ENCODE results near the gene SETD5.

The SETD5 gene, protein sequence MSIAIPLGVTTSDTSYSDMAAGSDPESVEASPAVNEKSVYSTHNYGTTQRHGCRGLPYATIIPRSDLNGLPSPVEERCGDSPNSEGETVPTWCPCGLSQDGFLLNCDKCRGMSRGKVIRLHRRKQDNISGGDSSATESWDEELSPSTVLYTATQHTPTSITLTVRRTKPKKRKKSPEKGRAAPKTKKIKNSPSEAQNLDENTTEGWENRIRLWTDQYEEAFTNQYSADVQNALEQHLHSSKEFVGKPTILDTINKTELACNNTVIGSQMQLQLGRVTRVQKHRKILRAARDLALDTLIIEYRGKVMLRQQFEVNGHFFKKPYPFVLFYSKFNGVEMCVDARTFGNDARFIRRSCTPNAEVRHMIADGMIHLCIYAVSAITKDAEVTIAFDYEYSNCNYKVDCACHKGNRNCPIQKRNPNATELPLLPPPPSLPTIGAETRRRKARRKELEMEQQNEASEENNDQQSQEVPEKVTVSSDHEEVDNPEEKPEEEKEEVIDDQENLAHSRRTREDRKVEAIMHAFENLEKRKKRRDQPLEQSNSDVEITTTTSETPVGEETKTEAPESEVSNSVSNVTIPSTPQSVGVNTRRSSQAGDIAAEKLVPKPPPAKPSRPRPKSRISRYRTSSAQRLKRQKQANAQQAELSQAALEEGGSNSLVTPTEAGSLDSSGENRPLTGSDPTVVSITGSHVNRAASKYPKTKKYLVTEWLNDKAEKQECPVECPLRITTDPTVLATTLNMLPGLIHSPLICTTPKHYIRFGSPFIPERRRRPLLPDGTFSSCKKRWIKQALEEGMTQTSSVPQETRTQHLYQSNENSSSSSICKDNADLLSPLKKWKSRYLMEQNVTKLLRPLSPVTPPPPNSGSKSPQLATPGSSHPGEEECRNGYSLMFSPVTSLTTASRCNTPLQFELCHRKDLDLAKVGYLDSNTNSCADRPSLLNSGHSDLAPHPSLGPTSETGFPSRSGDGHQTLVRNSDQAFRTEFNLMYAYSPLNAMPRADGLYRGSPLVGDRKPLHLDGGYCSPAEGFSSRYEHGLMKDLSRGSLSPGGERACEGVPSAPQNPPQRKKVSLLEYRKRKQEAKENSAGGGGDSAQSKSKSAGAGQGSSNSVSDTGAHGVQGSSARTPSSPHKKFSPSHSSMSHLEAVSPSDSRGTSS (N-terminal part only)

DNA sequence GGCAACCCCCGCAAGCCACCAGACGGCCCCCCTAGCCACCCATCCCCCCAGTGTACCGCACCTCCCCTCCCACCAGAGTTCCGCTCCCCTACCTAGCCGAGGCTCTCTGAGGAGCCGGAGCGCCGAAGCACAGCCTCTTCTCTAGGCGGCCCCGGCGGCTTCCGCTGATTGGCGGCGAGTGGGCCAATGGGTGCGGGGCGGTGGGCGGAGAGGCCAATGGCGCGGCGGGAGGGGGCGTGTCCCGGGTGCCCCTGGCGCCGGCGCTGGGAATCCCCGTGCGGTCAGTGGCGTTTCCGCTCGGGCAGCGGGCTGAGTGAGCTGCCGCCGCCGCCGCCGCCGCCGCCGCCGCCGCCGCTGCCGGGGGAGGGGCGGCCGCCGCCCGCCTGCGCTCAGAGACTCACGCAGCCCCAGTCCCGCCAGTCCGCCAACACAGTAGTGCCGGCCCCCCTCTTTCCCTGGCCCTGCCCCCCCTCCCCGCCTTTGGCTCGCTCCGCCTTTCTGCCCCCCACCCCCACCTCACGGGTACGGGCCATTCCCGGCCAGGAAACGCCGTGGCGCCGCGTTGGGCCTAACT is at the start of gene SETD5:
Gene SETD5, plus strand, starts transcription at position 284 of the 574 bp plus-strand sequence. CDS start 31,324 bp downstream, outside the sequence.
- DNase-seq: peak; percentile 86

DNA sequence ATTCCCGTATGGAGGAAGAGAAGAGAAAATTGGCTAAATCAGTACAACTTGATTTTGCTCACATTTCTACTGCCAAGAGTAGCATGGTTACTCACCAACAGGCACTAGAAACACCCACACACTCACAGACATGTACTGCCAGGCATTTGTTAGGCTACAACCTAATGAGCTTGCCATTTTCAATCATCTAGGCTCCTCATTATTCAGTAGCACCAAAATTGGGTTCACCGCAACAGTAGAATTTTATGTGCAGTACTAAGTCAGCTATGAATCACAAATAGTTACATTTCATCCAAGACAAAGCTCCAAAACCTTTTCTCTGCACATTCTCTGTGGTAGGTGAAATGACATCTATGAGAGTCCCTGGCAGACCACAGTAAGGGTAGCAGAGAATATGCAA is 49.5 kb upstream of the SETD5 start:
- DNase-seq: no peak

DNA sequence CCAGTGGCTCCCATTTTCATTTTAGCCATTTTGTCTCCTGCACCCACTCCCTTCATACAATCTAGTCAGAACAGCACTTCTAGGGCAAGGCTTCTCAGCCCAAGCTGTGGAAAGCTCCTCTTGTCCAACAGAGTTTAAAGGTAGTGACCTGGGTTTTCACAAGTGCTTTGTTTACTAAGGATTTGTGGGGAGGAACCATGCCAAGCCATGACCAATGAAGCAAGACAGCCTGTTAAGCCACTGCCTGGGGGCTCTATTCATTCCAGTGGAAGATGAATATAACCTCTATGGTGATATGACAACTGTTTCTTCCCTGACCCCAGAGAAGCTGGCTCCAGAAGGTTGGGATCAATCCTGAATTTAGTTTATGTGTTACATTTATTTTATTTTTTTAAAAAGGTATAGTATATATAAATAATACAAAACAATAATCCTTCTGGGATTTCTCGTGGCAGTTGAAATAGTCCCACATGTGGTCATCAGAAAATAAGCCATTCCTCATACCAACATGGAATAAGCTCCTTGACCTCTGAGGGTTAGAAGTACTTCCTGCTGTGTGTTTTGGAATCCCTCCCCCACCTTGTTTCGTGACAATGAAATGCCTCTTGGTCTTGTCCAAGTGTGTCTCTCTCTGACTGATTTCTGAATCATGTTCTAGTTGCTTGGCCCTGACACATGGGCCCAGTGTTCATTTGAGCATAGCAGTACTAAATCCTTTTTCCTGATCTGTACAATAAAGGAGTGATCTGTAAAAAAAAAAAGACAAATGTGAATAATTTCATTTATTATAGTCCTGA is 47.9 kb upstream of the SETD5 start:
- no peak for DNase-seq

DNA sequence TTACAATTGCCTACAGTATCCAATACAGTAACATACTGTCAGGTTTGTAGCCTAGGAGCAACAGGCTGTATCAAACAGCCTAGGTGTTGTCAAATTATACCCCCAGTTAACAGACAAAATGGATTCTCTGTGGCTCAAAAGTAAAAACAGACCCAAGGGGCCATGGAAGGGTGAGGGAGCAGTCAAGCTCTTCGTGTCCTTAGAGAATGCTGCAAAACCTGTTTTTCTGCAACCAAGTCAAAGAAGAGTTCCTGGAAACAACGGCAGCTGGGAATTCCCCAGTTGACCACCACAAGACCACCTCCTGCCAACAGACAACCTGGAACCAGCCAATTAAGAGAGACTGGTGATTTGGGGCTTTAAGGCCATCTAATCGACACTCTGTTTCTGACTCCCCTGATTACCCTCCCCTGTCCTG is 45.7 kb upstream of the SETD5 start:
- DNase-seq: no peak

DNA sequence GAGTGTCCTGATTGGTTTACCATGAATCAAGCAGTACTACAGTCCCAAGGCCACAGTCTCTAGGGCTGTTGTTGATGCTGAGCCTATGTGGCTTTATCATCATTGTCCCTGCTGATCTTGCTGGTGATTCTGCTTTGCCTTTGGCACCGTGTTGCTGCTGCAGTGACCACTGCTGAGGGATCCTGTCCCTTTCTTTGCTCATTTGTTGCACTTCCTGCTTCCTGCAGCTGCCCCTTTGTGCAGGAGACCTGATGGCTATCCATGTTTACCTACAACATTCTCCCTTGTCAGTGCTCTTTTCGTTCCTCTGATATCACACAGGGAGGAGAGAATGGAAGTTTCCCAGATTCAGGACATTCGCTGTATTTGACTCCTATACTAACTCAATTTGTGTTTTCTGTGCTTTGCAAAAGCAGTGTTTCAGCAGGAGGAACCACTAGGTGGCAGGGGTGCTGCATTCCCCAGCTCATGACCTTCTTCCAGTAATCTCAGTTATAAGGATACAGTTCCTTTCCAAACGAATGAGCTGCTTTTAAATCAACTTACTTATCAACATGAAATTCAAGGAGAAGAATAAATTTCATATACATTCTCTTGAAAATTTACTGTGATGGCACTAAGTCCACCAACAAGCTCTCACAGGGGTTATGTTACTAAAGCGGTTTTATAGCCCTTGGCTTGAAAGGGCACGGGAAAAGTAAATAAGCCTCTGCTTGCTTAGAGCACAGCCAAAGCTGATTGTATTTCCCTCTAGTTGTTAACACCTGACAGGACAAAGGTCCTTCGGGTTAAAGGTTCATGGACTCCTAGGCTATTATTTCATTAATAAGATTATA is 44.3 kb upstream of the SETD5 start:
- no peak for DNase-seq

DNA sequence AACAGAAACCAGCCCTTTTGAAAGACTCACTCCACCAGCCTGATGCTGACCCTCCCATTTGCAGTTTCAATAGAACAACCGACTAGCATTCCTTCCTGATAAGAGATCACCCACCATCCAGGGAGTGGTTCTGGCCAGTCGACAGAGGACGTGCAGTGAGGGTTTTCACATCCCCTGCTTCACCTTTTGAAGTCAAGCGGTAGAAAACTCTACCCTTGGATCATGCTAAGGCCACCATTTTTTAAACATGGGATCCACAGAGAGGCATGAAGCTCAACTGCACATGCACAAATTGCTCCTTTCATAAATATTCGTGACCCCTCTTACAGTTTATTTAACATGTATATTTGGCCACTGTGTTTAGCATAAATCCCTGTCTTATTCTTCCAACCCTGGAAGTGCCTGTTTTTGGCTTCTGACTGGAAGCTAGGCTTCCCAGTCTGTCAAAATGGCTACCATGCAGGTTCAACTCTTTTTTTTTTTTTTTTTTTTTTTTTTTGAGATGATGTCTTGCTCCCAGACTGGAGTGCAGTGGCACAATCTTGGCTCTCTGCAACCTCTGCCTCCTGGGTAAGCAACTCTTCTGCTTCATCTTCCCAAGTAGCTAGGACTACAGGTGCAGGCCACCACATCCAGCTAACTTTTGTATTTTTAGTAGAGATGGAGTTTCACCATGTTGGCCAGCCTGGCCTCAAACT is 35.6 kb upstream of the SETD5 start:
- no peak for DNase-seq

DNA sequence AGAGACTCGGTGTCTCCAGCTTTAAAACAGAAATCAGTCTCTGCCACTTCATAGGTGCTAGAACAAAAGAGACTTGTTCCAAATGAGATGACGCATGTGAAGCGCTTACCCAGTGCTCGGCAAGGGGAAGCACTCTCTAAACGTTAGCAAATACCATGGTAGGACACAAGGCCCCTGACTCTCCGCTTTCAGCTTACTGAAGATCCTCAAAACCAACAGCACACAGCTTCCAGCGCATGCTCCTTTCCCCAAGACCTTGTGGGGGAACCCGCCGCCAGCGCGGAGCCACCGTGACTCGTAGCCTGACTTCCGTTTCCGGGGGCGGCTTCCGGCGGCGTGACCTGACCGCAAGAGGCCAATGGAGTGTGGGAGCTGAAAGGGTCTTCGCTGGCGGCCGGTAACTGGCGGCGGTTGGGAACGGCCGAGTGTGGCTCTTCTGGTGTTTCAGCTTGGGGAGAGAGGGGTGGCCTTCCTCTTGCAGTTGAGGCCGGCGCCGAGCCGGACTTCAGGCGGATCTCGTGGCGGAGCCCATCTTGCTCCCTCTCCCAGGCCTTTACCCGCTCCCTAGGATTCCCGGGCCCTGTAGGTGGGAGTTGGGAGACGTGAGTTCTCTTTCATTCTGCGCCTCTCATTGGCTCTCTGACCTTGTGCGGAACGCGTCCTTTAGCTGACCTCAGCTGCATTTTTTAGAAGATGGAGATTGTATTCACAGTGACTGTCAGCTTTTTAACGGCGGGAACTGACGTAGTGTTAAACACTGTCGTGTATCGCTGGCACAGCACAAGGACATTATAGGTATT is 34.5 kb upstream of the SETD5 start, which contains the start of gene THUMPD3:
Gene THUMPD3, plus strand, starts transcription at position 324 of the 800 bp plus-strand sequence. CDS start 2,015 bp downstream, outside the sequence.
- peak; percentile 77 for DNase-seq

DNA sequence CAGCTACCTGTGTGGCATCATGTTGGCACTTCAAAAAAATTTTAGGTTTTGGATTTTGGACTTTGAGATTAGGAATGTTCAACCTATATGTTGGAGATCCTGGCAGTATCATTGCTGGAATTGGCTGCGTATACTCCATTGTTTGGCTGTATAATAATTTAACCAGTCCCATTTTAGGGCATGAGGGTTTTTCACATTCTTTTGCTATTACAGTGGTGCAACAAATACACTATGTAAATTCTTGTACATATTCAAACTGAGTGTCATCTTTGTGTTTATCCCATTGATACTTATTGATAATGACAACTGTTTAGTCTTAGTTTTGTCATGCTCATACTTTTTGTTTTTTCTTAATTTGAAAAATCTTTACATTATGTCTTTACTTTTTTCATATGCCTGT is 27.9 kb upstream of the SETD5 start:
- no peak for DNase-seq

DNA sequence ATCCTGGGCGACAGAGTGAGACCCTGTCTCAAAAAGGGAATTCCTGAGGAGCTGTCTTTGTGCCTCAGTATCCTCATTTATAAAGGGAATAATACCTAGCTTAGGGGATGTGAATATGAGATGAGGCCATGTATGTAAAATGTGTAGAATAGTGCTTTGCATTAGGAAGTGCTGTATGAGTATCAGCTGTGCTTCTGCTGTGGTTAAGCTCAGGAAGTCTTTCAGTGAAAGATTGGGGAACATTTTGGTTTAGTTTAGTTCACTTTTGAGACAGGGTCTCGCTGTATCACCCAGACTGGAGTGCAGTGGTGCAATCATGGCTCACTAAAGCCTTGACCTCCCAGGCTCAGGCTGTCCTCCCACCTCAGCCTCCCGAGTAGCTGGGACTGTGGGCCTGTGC is 23.9 kb upstream of the SETD5 start:
- no peak for DNase-seq

DNA sequence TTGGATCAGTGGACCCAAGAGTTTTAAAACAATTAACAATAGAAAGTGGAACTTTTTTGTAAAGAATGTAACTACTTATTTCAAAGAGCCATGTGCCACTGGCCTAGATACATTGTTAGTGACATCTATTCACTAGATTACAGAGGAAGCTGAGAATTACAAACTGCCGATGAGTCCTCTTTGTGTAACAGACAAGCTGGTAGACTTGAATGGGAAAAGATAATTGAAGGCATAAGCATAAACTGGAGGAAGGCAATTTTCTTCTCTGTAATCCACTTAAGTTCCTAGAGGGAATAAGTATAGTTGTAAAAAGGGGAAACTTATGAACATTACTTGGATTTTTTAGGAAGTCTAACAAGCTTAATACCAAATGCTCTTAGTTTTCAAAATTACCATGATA is 19.4 kb upstream of the SETD5 start:
- no peak for DNase-seq

DNA sequence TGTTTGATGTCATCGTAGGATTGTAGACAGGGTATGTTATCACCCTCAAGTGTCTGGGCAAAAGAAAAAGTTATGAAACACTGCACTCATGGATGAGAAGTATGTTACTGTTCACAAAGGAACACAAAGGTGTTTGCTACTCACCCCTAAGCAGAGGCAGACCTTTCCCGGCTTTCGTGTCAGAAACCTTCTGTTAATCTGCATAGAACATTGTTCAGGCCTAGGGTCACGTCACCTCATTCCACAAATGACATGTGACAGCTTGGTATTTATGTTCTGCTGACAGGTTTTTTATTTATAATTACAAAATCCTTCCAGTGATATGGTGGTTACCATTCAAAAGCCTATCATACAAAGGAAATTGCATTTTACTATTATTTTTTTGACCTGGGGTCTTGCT is 18.1 kb upstream of the SETD5 start:
- no peak for DNase-seq

DNA sequence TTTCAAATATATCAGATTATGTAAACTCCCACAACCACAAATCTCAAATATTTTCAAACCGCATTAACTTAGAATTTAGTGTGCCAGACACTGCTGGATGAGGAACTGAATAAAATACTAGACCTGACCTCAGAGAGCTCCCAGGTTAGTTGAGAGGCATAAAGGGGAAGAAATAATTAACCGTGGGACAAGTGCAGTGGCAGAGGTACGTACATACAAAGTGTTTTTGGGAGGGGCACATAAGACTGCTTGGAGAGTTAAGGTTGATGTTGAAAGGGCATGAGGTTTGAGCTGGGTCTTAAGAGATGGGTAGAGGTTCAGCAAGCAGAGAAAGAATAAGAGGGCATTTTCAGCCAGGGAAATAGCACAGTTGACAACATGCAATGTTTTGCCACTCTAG is 17.4 kb upstream of the SETD5 start:
- no peak for DNase-seq

DNA sequence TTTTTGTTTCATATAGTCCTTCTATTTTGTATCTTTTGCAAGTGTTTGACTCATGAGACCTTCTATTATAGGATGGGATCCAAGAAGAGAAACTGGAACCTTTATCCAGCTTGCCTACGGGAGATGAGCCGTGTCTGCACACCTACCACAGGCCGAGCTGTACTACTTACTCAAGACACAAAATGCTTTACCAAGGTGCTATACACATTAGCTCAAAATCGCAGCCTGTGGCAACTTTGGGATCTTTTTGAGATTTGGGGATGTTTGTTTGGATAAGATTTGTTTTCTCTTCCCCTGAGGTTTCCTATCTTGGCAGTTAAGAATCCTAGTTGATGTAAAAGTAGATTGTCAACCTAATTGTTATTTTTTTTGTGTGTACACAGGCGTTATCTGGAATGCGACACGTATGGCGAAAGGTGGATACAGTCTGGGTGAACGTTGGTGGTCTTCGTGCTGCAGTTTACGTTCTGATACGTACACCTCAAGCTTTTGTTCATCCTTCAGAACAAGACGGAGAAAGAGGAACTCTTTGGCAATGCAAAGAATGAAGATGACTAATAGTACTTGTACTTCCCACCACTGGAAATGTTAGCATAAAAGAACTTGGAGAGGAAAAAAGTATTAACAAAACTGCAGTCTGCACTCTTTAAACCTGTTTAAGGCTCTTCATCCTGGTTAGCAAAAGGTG is 13.1 kb upstream of the SETD5 start:
- DNase-seq: no peak

DNA sequence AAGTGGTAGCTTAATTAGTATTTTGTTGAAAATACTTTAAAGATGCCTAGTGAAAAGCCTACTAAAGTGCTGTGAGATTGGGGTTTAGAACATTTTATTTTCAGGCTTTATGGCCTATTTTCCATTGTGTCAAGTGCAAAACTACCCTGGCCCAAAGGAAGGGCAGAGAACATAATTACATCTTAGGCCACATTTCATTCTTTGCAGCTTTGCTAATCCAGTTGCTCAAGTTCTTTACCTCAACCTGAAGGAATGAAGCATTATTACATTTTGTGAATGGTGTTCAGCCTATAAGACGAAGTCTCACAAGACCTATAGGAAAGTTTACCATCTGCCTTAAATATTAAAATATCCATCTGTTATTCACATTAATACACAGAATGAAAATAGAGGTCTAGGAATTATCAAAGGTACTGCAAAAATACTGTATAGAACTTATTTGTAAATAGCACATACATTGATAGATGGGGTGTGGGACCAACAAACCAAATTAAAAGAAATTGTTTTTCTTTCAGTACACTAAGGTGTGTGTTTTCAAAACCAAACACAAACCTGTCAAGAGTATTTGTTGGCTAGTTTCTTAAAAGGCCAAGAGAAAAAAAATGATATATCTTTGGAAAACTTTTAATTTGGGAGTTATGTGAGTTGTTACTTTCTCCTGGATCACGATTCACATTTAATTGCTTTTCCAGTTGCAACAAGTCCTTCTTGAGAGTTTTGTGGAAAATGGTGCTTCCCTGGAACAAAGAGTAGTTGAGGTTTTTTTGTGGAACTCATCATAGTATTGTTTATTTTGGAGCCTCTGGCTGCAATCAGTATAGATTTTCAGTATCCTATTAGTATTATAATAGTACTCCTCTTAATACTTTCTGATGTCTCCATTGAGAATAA is 12.0 kb upstream of the SETD5 start:
- no peak for DNase-seq

DNA sequence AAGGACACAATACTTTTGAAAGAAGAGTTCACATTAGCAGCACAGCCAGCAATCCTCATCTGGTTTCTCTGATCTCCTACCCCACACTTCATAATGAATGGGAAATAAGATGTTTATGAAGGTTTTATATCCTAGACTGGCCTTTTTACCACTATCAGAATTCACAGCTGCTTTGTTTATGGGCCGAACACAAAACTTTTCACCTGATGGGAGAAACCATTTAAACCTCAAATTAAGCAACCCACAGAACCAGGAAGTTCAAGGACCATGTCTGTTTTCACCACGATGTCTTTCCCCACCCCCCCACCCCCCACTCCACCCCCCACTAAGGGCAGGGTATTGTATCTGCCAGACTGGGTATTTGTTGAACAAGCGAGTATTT is 11.3 kb upstream of the SETD5 start:
- no peak for DNase-seq

DNA sequence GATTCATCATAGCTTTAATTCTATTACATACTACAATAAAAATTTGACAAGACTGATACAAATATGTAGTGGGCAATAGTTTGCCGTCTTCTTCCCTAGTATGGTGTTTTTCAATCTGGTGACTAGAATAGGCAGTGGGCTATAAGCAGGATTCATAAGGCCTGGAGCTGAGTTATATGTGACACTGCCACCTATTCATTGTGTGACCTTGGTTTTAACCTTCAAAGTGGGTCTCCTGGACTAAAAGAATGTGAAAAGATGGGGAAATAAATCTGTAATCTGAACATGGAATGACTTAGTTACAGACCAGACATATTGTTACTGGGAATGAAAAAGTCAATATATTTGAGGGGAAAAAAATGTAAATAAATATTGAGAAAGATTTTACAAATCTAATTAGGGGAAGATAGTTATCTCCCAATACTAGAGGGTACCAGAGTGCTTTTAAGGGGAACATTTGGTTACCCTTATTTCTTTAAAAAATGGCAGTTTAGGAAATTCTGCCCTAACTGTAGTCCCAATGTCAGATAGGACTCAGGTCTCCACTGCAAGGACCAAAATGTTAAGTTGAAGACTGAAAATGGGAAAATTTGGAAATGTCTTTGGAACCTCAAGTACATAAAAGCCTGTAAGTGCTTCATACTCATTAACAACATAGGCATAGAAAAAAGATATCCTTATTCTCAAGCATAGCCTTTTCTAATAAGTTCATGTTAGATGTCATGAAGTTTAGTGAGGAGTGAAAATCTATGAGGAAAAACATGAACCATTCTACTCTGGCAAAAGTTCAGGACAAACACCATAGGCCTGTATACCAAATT is 10.7 kb upstream of the SETD5 start:
- DNase-seq: no peak

DNA sequence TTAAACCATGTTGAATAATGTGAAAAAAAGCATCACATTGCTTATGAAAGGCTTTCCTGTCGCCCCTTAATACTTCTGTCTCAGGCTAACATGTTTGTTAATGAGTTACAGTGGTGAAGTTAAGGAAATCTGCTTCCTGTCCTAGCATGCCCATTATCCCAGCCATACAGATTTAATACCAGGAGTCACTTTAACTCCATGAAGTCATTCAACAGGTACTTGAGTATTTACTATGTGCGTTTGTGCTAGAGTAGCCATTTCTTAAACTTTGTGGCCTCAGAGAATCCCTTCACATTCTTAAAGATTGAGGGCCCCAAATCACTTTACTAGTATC is 10.1 kb upstream of the SETD5 start:
- no peak for DNase-seq

All from NCI-H510A (cell line).